OCI-LY7 (cell line): ENCODE results near the gene DTNB. TPM values are rescaled to one million over a fixed set of nuclear protein-coding genes. Genes with fewer than 3 reads are reported as not detected.
A peak's percentile ranks its signal among the peaks of the same experiment; 100 is the strongest.

Experiments used
- BruUV-seq: library from RNA; stranded (reverse); fragments of 400-500 nt; replicated peaks from 2 replicates; lab custom pipeline; 2021; lab: Mats Ljungman, UMichigan
- CTCF ChIA-PET: fragments of 300-600 bp; sonication (Branson Sonifier 250); formaldehyde crosslinking; loops from one replicate; lab custom pipeline; 2022; ENCODE audit warnings: antibody characterized with exemption; ENCODE audit not compliant: unreplicated experiment; lab: Charles Lee
- POLR2A ChIA-PET: fragments of 300-600 bp; sonication (Branson Sonifier 250); formaldehyde crosslinking; loops from one replicate; lab custom pipeline; 2022; ENCODE audit warnings: antibody characterized with exemption; lab: Charles Lee
- DNase-seq: peaks from one replicate; pipeline ENCODE4 v3.0.0-alpha.2; 2015; ENCODE audit warnings: low spot score
- H2AFZ ChIP-seq: fragments of 200-600 bp; sonication (generic), shearing (Covaris generic); 2 replicates; pipeline ENCODE4 v1.6.1; 2014; ENCODE audit warnings: mild to moderate bottlenecking, antibody characterized with exemption, low read length, moderate library complexity
- H3K27ac ChIP-seq: fragments of 200-600 bp; sonication (generic); 2 replicates; pipeline ENCODE4 v1.5.1; 2014; ENCODE audit warnings: mixed run types, low read depth, mild to moderate bottlenecking, moderate library complexity, low read length, inconsistent platforms; ENCODE audit not compliant: poor library complexity, severe bottlenecking
- H3K36me3 ChIP-seq: fragments of 200-600 bp; sonication (generic); 2 replicates; pipeline ENCODE4 v1.6.1; 2014; ENCODE audit warnings: mild to moderate bottlenecking, antibody characterized with exemption, low read length, moderate library complexity, mixed read lengths; ENCODE audit not compliant: insufficient read depth
- H3K4me1 ChIP-seq: fragments of 200-600 bp; sonication (generic); 2 replicates; pipeline ENCODE4 v1.5.1; 2014; ENCODE audit warnings: mild to moderate bottlenecking, low read length; ENCODE audit not compliant: insufficient read depth, poor library complexity, severe bottlenecking
- H3K4me2 ChIP-seq: fragments of 200-600 bp; sonication (generic); 2 replicates; pipeline ENCODE4 v1.6.1; 2014; ENCODE audit warnings: mild to moderate bottlenecking, low read length
- H3K4me3 ChIP-seq: fragments of 200-600 bp; sonication (generic); 2 replicates; pipeline ENCODE4 v1.5.1; 2014; ENCODE audit warnings: mild to moderate bottlenecking, low read depth, low read length; ENCODE audit not compliant: poor library complexity, severe bottlenecking
- H3K79me2 ChIP-seq: fragments of 200-600 bp; sonication (generic); 2 replicates; pipeline ENCODE4 v1.6.1; 2016; ENCODE audit warnings: low read depth, mild to moderate bottlenecking, low read length, moderate library complexity, mixed read lengths; ENCODE audit not compliant: insufficient read depth
- H3K9me2 ChIP-seq: fragments of 200-600 bp; sonication (generic); 2 replicates; pipeline ENCODE4 v1.6.1; 2016; ENCODE audit warnings: mild to moderate bottlenecking, low read length, mixed read lengths; ENCODE audit not compliant: insufficient read depth
- H3K9me3 ChIP-seq: fragments of 200-600 bp; sonication (generic); 2 replicates; pipeline ENCODE4 v1.6.1; 2014; ENCODE audit warnings: mild to moderate bottlenecking, mixed run types, low read length, mixed read lengths
- H4K20me1 ChIP-seq: fragments of 200-600 bp; sonication (generic); 2 replicates; pipeline ENCODE4 v1.6.1; 2014; ENCODE audit warnings: mild to moderate bottlenecking, antibody characterized with exemption, low read length, moderate library complexity, mixed read lengths; ENCODE audit not compliant: insufficient read depth
- EZH2phosphoT487 ChIP-seq: fragments of 200-600 bp; sonication (generic); IDR thresholded peaks from 2 replicates; pipeline ENCODE4 v1.6.1; 2018; ENCODE audit warnings: low read depth, borderline replicate concordance, mild to moderate bottlenecking, mixed run types, antibody characterized with exemption, low read length, moderate library complexity, mixed read lengths
- intact Hi-C: fragments of 100-400 bp; cut with micrococcal nuclease; formaldehyde crosslinking; loops from one replicate; pipeline ENCODE4 v1.10.0; 2022; ENCODE audit not compliant: unreplicated experiment
- total RNA-seq, 2 experiments: library from RNA; depleted of rRNA in 1 of 2; stranded (reverse); fragments of >200 nt in 1 of 2; shearing (Covaris generic) in 1 of 2; gene quantifications; 2 replicates each; pipeline ENCODE4 v1.2.3, GENCODE V29; 2014 to 2022
- TF ChIP-seq, protein P1 (sequence below): fragments of 200-600 bp; sonication (generic); conservative IDR thresholded peaks from 2 replicates; pipeline ENCODE4 v1.5.1; 2014; ENCODE audit warnings: mild to moderate bottlenecking, antibody characterized with exemption, low read length, moderate library complexity, mixed read lengths

The DTNB gene
- total RNA-seq, 2 experiments from 2014 or later = 16.1 to 28.3 TPM

DNA sequence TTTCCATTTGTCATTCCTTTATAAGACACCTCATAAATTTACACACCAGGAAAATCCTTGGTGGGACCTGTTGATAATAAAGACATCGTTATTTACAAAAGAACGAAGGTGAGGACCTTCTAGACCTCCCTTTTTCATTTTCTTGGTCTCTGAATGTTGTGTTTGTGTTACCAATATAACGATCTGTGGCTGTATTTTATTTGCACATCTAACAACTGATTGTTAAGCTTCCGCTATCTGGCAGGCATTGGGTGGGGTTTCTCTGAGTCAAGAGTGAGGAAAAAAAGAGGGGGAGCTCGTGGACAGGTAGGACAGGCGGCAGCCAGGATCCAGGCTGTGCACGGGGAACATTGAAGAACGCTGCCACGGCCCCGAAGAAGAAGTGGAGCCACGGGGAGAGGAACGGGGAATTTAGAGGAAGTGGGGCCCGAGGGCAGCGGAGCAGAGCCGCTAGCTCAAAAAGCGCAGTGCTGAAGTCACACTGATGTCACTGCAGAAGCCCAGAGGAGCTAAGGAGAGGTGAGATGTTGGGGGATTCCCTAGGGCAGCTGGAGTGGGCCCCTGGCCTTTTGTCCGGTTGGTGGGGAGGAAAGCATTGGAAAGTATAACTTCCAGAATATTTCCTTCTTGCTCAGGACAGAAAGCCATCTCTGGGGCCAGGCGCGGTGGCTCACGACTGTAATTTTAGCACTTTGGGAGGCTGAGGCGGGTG lies 310.8 kb downstream of the DTNB start:
- Histone ChIP-seq H4K20me1 (no peaks in the 10 kb centered on the region), H3K27ac (peak overlapping the region; percentile 66), H2AFZ (peak overlapping the region; percentile 73), H3K4me3 (peak overlapping the region; percentile 66), H3K9me2 (no peaks in the 10 kb centered on the region), H3K9me3 (no peaks in the 10 kb centered on the region), H3K4me1 (peaks cover 23% of the 10 kb centered on the region), H3K4me2 (peak overlapping the region; percentile 82), H3K36me3 (no peaks in the 10 kb centered on the region), H3K79me2 (no peaks in the 10 kb centered on the region)
- intact Hi-C loops = loop anchor here (1.0 kb wide), 3 partner anchors 40 to 160 kb away; no protein-coding TSS in a partner anchor
- BruUV-seq = TSS peak; percentile 100
- POLR2A ChIA-PET = interaction anchor here (0.5 to 2.2 kb wide), 21 partner anchors 12 to 1633 kb away, joined by 3 to 24 read pairs (median 4); no protein-coding TSS in a partner anchor
- TF ChIP-seq, protein P1, sequence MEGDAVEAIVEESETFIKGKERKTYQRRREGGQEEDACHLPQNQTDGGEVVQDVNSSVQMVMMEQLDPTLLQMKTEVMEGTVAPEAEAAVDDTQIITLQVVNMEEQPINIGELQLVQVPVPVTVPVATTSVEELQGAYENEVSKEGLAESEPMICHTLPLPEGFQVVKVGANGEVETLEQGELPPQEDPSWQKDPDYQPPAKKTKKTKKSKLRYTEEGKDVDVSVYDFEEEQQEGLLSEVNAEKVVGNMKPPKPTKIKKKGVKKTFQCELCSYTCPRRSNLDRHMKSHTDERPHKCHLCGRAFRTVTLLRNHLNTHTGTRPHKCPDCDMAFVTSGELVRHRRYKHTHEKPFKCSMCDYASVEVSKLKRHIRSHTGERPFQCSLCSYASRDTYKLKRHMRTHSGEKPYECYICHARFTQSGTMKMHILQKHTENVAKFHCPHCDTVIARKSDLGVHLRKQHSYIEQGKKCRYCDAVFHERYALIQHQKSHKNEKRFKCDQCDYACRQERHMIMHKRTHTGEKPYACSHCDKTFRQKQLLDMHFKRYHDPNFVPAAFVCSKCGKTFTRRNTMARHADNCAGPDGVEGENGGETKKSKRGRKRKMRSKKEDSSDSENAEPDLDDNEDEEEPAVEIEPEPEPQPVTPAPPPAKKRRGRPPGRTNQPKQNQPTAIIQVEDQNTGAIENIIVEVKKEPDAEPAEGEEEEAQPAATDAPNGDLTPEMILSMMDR = no peak
- TF ChIP-seq EZH2phosphoT487 = no peak
- DNase-seq = peak; percentile 78
- CTCF ChIA-PET = interaction anchor here (0.6 to 1.8 kb wide), 12 partner anchors 9 to 203 kb away, joined by 3 to 17 read pairs (median 4); no protein-coding TSS in a partner anchor

DNA sequence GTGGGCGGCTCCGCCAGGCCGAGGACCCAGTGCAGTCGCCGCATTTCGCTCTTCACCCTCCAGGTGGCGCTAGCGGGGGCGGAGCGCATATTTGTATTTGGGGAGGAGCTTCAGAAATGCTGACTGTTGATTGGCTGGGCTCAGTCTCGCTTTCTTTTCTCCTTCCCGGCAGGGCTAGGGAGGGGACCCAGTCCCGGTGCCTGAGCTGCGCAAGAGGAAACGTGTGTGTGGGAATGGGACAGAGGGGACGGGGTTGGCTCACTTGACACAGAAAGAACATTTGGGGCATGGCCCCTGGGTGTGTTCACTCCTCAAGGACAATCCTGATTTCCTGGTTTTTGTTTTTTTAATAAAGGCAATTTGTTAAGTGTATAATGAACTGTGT lies 311.3 kb downstream of the DTNB start:
- BruUV-seq = no TSS peak
- H3K36me3 ChIP-seq = no peaks in the 10 kb centered on the region
- H3K4me2 ChIP-seq = peak overlapping the region; percentile 82
- intact Hi-C loops = loop anchor here (1.0 kb wide), 3 partner anchors 40 to 160 kb away; no protein-coding TSS in a partner anchor
- H3K4me1 ChIP-seq = peaks cover 23% of the 10 kb centered on the region
- POLR2A ChIA-PET = interaction anchor here (0.7 to 2.2 kb wide), 17 partner anchors 12 to 1633 kb away, joined by 3 to 24 read pairs (median 5); no protein-coding TSS in a partner anchor
- TF ChIP-seq EZH2phosphoT487 = no peak
- TF ChIP-seq, protein P1 = peak; percentile 95
- H2AFZ ChIP-seq = peak overlapping the region; percentile 73; the same call in 1 of the 2 replicates
- DNase-seq = peak; percentile 93
- no peaks in the 10 kb centered on the region for H3K9me2 ChIP-seq
- CTCF ChIA-PET = interaction anchor here (0.6 to 1.8 kb wide), 11 partner anchors 10 to 204 kb away, joined by 3 to 17 read pairs (median 4); no protein-coding TSS in a partner anchor
- H3K4me3 ChIP-seq = peak overlapping the region; percentile 66
- H3K79me2 ChIP-seq = no peaks in the 10 kb centered on the region
- peak overlapping the region; percentile 66 for H3K27ac ChIP-seq
- no peaks in the 10 kb centered on the region for H4K20me1 ChIP-seq
- H3K9me3 ChIP-seq = no peaks in the 10 kb centered on the region
